H9 (cell line): ENCODE measurements around the gene F2. TPM values are rescaled to one million over a fixed set of nuclear protein-coding genes. Genes with fewer than 3 reads are reported as not detected.

ENCODE experiments used
- DNase-seq: peaks from one replicate; pipeline ENCODE4 v3.0.0-alpha.2; 2017
- H2AFZ ChIP-seq: one replicate; pipeline ENCODE4 v1.6.1; 2013; ENCODE audit warnings: mild to moderate bottlenecking, low read length, control low read depth, moderate library complexity
- H2AK5ac ChIP-seq: 2 replicates; pipeline ENCODE4 v1.6.1; 2013; ENCODE audit warnings: low read length, control low read depth, mixed read lengths; ENCODE audit not compliant: insufficient read length
- H2BK120ac ChIP-seq: one replicate; pipeline ENCODE4 v1.6.1; 2013; ENCODE audit warnings: low read depth, mild to moderate bottlenecking, low read length, control low read depth, inconsistent platforms; ENCODE audit not compliant: poor library complexity, severe bottlenecking
- H2BK12ac ChIP-seq: 2 replicates; pipeline ENCODE4 v1.6.1; 2013; ENCODE audit warnings: low read length, control low read depth, mixed read lengths, low read depth; ENCODE audit not compliant: insufficient read length
- H2BK15ac ChIP-seq: 2 replicates; pipeline ENCODE4 v1.6.1; 2013; ENCODE audit warnings: low read depth, low read length, control low read depth
- H2BK20ac ChIP-seq: one replicate; pipeline ENCODE4 v1.6.1; 2013; ENCODE audit warnings: low read depth, mild to moderate bottlenecking, low read length, control low read depth, inconsistent platforms; ENCODE audit not compliant: poor library complexity, severe bottlenecking
- H2BK5ac ChIP-seq: 2 replicates; pipeline ENCODE4 v1.6.1; 2013; ENCODE audit warnings: low read length, control low read depth, mixed read lengths; ENCODE audit not compliant: insufficient read length
- H3K14ac ChIP-seq: 2 replicates; pipeline ENCODE4 v1.6.1; 2013; ENCODE audit warnings: low read length, control low read depth; ENCODE audit not compliant: insufficient read depth
- H3K18ac ChIP-seq: 2 replicates; pipeline ENCODE4 v1.6.1; 2013; ENCODE audit warnings: low read depth, mild to moderate bottlenecking, mixed read lengths, low read length, control low read depth; ENCODE audit not compliant: insufficient read length
- H3K23ac ChIP-seq: 2 replicates; pipeline ENCODE4 v1.6.1; 2013; ENCODE audit warnings: low read length, control low read depth, mixed read lengths, low read depth; ENCODE audit not compliant: insufficient read length
- H3K23me2 ChIP-seq: 2 replicates; pipeline ENCODE4 v1.6.1; 2013; ENCODE audit warnings: low read depth, mild to moderate bottlenecking, mixed read lengths, low read length, control low read depth; ENCODE audit not compliant: insufficient read length, poor library complexity, severe bottlenecking
- H3K27ac ChIP-seq: 2 replicates; pipeline ENCODE4 v1.5.1; 2013; ENCODE audit warnings: low read length, control low read depth, mixed read lengths, low read depth; ENCODE audit not compliant: insufficient read length
- H3K27me3 ChIP-seq: 2 replicates; pipeline ENCODE4 v1.6.1; 2013; ENCODE audit warnings: low read length, control low read depth, inconsistent platforms; ENCODE audit not compliant: insufficient read depth
- H3K4ac ChIP-seq: 2 replicates; pipeline ENCODE4 v1.6.1; 2013; ENCODE audit warnings: low read depth, mild to moderate bottlenecking, control low read depth, inconsistent platforms, low read length, moderate library complexity
- H3K4me1 ChIP-seq: 2 replicates; pipeline ENCODE4 v1.6.1; 2013; ENCODE audit warnings: low read length, control low read depth, inconsistent platforms; ENCODE audit not compliant: insufficient read depth
- H3K4me2 ChIP-seq: 2 replicates; pipeline ENCODE4 v1.6.1; 2013; ENCODE audit warnings: low read length, control low read depth, mixed read lengths; ENCODE audit not compliant: insufficient read length, insufficient read depth
- H3K56ac ChIP-seq: 2 replicates; pipeline ENCODE4 v1.6.1; 2013; ENCODE audit warnings: low read depth, mild to moderate bottlenecking, mixed read lengths, low read length, control low read depth; ENCODE audit not compliant: insufficient read length
- H3K79me1 ChIP-seq: 2 replicates; pipeline ENCODE4 v1.6.1; 2013; ENCODE audit warnings: low read depth, mild to moderate bottlenecking, moderate library complexity, low read length, control low read depth, inconsistent platforms; ENCODE audit not compliant: insufficient read depth, poor library complexity, severe bottlenecking
- H3K79me2 ChIP-seq: 2 replicates; pipeline ENCODE4 v1.6.1; 2013; ENCODE audit warnings: low read length, control low read depth, inconsistent platforms; ENCODE audit not compliant: insufficient read depth
- H3K9ac ChIP-seq: 2 replicates; pipeline ENCODE4 v1.6.1; 2013; ENCODE audit warnings: low read length, control low read depth, mixed read lengths; ENCODE audit not compliant: insufficient read length; ENCODE audit errors: extremely low read depth
- H3K9me3 ChIP-seq: one replicate; pipeline ENCODE4 v1.6.1; 2013; ENCODE audit warnings: low read depth, low read length, inconsistent platforms; ENCODE audit not compliant: control insufficient read depth
- H3T11ph ChIP-seq: one replicate; pipeline ENCODE4 v1.6.1; 2013; ENCODE audit warnings: mild to moderate bottlenecking, low read length, control low read depth, inconsistent platforms
- H4K20me1 ChIP-seq: one replicate; pipeline ENCODE4 v1.6.1; 2013; ENCODE audit not compliant: control insufficient read depth, insufficient read length, insufficient read depth
- H4K5ac ChIP-seq: 2 replicates; pipeline ENCODE4 v1.6.1; 2013; ENCODE audit warnings: low read depth, mild to moderate bottlenecking, mixed read lengths, low read length, control low read depth; ENCODE audit not compliant: insufficient read length
- H4K8ac ChIP-seq: replicated peaks from 2 replicates; pipeline ENCODE4 v1.6.1; 2013; ENCODE audit warnings: low read length, control low read depth, mixed read lengths, low read depth; ENCODE audit not compliant: insufficient read length
- H4K91ac ChIP-seq: 2 replicates; pipeline ENCODE4 v1.6.1; 2013; ENCODE audit warnings: low read depth, mild to moderate bottlenecking, moderate library complexity, mixed read lengths, low read length, control low read depth; ENCODE audit not compliant: insufficient read length
- H3K27ac Mint-ChIP-seq, 3 experiments: 2 replicates in 2 of 3; 3 replicates in 1 of 3; pipeline ENCODE4 v1.8.0; 2020 to 2021; ENCODE audit warnings: mixed read lengths in 3 of 3, mild to moderate bottlenecking in 1 of 3, moderate library complexity in 1 of 3
- H3K27me3 Mint-ChIP-seq: 2 replicates; pipeline ENCODE4 v1.8.0; 2021; ENCODE audit warnings: low read depth, mild to moderate bottlenecking, moderate library complexity, mixed read lengths
- H3K36me3 Mint-ChIP-seq, 3 experiments: 2 replicates in 2 of 3; 3 replicates in 1 of 3; pipeline ENCODE4 v1.8.0; 2020 to 2021; ENCODE audit warnings: low read depth in 3 of 3, mixed read lengths in 3 of 3; ENCODE audit not compliant: insufficient read depth in 1 of 3
- H3K4me1 Mint-ChIP-seq, 2 experiments: 2 replicates each; pipeline ENCODE4 v1.8.0; 2020; ENCODE audit warnings: mixed read lengths in 2 of 2
- H3K4me3 Mint-ChIP-seq, 2 experiments: 2 replicates in 1 of 2; 3 replicates in 1 of 2; pipeline ENCODE4 v1.8.0; 2020 to 2021; ENCODE audit warnings: mild to moderate bottlenecking in 2 of 2, mixed read lengths in 2 of 2, moderate library complexity in 1 of 2
- H3K9me3 Mint-ChIP-seq, 2 experiments: 2 replicates in 1 of 2; 3 replicates in 1 of 2; pipeline ENCODE4 v1.8.0; 2020; ENCODE audit warnings: mild to moderate bottlenecking in 2 of 2, mixed read lengths in 2 of 2, moderate library complexity in 1 of 2
- CTCF ChIP-seq: fragments of 200-600 bp; sonication (generic); conservative IDR thresholded peaks from 3 replicates; pipeline ENCODE4 v1.8.0; 2021; ENCODE audit warnings: antibody characterized with exemption, mild to moderate bottlenecking
- WGBS: extraction: QIAGEN DNeasy Blood & Tissue Kit; methylation state at CpG from one replicate; pipeline ENCODE4 v1.1.7; 2013; ENCODE audit warnings: missing lambda C conversion rate, low lambda C conversion rate, mixed read lengths; ENCODE audit not compliant: insufficient read length; ENCODE audit errors: extremely low coverage; 5-methylcytosine and 5-hydroxymethylcytosine counted together
- total RNA-seq: library from RNA; stranded (reverse); gene quantifications from 2 replicates; pipeline ENCODE4 v1.2.1, GENCODE V29; 2021

The F2 gene
- total RNA-seq, 1 experiment from 2014 or later = not detected

DNA sequence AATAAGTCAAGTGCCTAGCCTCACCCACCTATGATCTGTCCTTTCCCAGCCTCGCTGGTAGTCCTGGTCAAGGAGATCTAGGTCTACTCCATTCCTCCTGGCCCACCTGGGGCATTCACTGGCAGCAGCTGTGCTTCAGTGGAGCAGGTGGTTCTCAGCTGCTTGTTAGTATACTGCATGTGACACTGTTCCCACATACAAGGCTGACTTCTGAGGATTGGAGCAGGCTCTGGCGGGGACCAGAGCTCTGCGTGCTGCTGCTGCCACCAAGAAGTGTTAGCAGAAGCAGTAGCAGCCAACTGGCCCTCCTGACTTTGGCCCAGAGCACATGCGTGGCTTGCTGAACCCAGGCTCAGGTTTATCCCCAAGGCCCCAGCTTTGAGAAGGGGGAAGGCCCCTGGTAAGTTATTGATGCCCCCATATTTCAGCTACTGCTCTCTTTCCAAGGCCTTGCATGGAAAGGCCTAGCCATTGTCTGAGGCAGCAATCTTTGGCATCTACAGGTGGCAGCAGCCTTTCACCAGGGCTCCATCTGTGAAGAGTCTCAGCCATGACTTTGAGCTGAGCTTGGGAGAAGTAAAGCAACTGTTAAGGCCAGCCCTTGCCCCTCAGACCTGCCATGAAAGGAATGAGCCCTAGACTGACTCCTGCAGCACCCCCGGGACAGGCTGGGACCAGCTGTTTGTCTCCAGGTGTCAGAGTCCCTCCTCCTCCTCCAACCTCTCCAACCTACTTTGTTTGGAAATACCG, 45.1 kb upstream of the F2 start:
- no peaks in the 10 kb centered on the region for H4K20me1 ChIP-seq
- no peaks in the 10 kb centered on the region; the same call in 1 of the 2 replicates for H3K27me3 Mint-ChIP-seq
- no peak overlapping the region for H4K8ac ChIP-seq
- H3K23ac ChIP-seq = no peak overlapping the region
- no peak overlapping the region for H2BK20ac ChIP-seq
- no peaks in the 10 kb centered on the region for H3K79me1 ChIP-seq
- H3K56ac ChIP-seq = no peak overlapping the region
- no peaks in the 10 kb centered on the region for H3K9me3 ChIP-seq
- no peak overlapping the region for H3K4me3 Mint-ChIP-seq
- no peak for TF ChIP-seq CTCF
- H3K27ac Mint-ChIP-seq = peak overlapping the region; percentile 86 to 94 (median 94); a peak in 5 of 7 replicates
- H3T11ph ChIP-seq = no peak overlapping the region
- H4K91ac ChIP-seq = no peak overlapping the region
- no peak overlapping the region for H3K27ac ChIP-seq
- H3K4ac ChIP-seq = no peak overlapping the region
- no CpG with 5 or more reads among the region's 6 CpGs for WGBS
- H2BK12ac ChIP-seq = no peak overlapping the region
- H4K5ac ChIP-seq = no peak overlapping the region
- H3K4me1 ChIP-seq = no peaks in the 10 kb centered on the region
- no peak overlapping the region for H3K18ac ChIP-seq
- no peak overlapping the region for H2BK15ac ChIP-seq
- no peak for DNase-seq
- no peak overlapping the region for H2AK5ac ChIP-seq
- peaks cover 14 to 16% of the 10 kb centered on the region in 2 experiments for H3K4me1 Mint-ChIP-seq
- no peaks in the 10 kb centered on the region for H3K27me3 ChIP-seq
- H3K9me3 Mint-ChIP-seq = no peaks in the 10 kb centered on the region
- no peaks in the 10 kb centered on the region for H3K23me2 ChIP-seq
- no peak overlapping the region for H3K4me2 ChIP-seq
- peaks cover 20 to 44% (median 41%) of the 10 kb centered on the region in 3 experiments; a peak in 6 of 7 replicates for H3K36me3 Mint-ChIP-seq
- no peaks in the 10 kb centered on the region for H3K79me2 ChIP-seq
- no peak overlapping the region for H3K14ac ChIP-seq
- H2BK120ac ChIP-seq = no peak overlapping the region
- H2AFZ ChIP-seq = no peak overlapping the region
- H3K9ac ChIP-seq = no peak overlapping the region
- H2BK5ac ChIP-seq = no peak overlapping the region
